Measurements from ENCODE around the gene EHBP1.

Gene EHBP1

GRCh38 chr2:62895632-62896009 lies 190.1 kb downstream of the EHBP1 start:
- no peak for DNase-seq

GRCh38 chr2:62897187-62897827 lies 191.8 kb downstream of the EHBP1 start:
- DNase-seq = no peak

- no peak for DNase-seq
Observed at GRCh38 chr2:62904344-62904743, 198.8 kb downstream of the EHBP1 start.

- no peak for DNase-seq
Observed at GRCh38 chr2:62908145-62908544, 202.6 kb downstream of the EHBP1 start.

- no peak for DNase-seq
Observed at GRCh38 chr2:62913311-62913710, 207.8 kb downstream of the EHBP1 start.

GRCh38 chr2:62919041-62919440 lies 213.5 kb downstream of the EHBP1 start:
- DNase-seq = no peak

- DNase-seq = no peak
Observed at GRCh38 chr2:62920070-62920469, 214.6 kb downstream of the EHBP1 start.

GRCh38 chr2:62923242-62923641 lies 217.7 kb downstream of the EHBP1 start:
- no peak for DNase-seq

GRCh38 chr2:62923881-62924280 lies 218.4 kb downstream of the EHBP1 start:
- no peak for DNase-seq

- no peak for DNase-seq
Observed at GRCh38 chr2:62928015-62928414, 222.5 kb downstream of the EHBP1 start.

- DNase-seq = no peak
Observed at GRCh38 chr2:62931536-62931935, 226.0 kb downstream of the EHBP1 start.

- DNase-seq = no peak
Observed at GRCh38 chr2:62933398-62933917, 227.9 kb downstream of the EHBP1 start.

- DNase-seq = no peak
Observed at GRCh38 chr2:62934517-62934916, 229.0 kb downstream of the EHBP1 start.

- no peak for DNase-seq
Observed at GRCh38 chr2:62938126-62938525, 232.6 kb downstream of the EHBP1 start.

GRCh38 chr2:62939735-62940491 lies 234.4 kb downstream of the EHBP1 start:
- no peak for DNase-seq

GRCh38 chr2:62940697-62941096 lies 235.2 kb downstream of the EHBP1 start:
- DNase-seq = no peak

GRCh38 chr2:62941413-62941812 lies 235.9 kb downstream of the EHBP1 start:
- DNase-seq = no peak

GRCh38 chr2:62944362-62944761 lies 238.8 kb downstream of the EHBP1 start:
- DNase-seq = no peak

GRCh38 chr2:62947403-62947802 lies 241.9 kb downstream of the EHBP1 start:
- DNase-seq = no peak

GRCh38 chr2:62956651-62957050 lies 251.1 kb downstream of the EHBP1 start:
- DNase-seq = no peak

GRCh38 chr2:62958206-62958605 lies 252.7 kb downstream of the EHBP1 start:
- no peak for DNase-seq

- DNase-seq = no peak
Observed at GRCh38 chr2:62964050-62964449, 258.5 kb downstream of the EHBP1 start.

GRCh38 chr2:62964671-62965070 lies 259.2 kb downstream of the EHBP1 start:
- DNase-seq = no peak

- no peak for DNase-seq
Observed at GRCh38 chr2:62966991-62967390, 261.5 kb downstream of the EHBP1 start.

GRCh38 chr2:62968168-62968567 lies 262.7 kb downstream of the EHBP1 start:
- DNase-seq = no peak

Data from T1000 (cell line).